ENCODE measurements around the gene PWP1. TPM values are rescaled to one million over a fixed set of nuclear protein-coding genes. Genes with fewer than 3 reads are reported as not detected.

The PWP1 gene
- total and polyA plus RNA-seq, 4 donors = 19.5 to 34.8 (median 30.4) TPM

GRCh38 chr12:107760207-107760808 lies 74.7 kb downstream of the PWP1 start:
- WGBS, 2 donors = 2 to 3% methylated on average over 30 of the region's 30 CpGs
- peak; percentile 19 to 26 (median 23) for DNase-seq
- no peak for ATAC-seq (ENCODE audit: insufficient read depth, low FRiP score)

DNA sequence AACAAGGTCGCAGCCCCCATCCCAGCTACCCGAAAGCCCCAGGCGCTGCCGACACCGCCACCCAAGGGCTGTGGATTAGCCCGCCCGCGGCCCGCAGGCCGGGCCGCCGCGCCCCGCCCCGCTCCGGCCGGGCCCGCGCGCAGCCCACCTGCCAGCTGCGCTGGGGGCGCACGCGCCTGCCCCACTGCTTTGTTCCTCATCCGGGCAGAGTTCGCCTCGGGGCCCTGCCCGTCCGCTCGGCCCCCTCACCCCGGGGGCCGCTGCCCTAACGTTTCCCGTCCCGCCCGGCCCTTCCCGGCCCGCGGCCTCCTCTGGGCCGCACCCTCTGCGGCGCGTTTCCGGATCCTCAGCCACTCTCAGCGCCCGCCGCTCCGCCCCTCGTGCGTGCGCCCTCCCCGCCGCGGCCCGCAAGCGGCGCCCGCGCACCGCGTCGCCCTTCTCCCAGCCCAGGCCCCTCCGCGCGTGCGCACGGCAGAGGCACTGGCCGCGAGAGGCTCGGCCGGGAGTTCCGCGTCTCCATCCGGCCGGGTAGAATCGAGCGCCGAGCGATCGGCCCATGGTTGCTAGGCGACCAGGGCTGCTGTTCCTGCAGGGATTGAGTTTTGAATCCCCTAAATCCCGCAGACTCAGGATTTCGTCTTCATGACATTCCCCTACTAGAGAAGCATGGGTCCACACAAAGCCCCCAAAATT lies 75.4 kb downstream of the PWP1 start, which contains the start of gene PRDM4:
TSS of gene PRDM4 (minus strand) at position 329 of the 693 bp plus-strand sequence. CDS start 622 bp downstream, outside the sequence.
- peak; percentile 96 to 98 (median 97) for DNase-seq
- H3K9ac ChIP-seq (ENCODE audit: insufficient read depth in 1 of 2, low read length in 2 of 2) = peak within 1 kb of the TSS; percentile 75 to 91
- ATAC-seq (ENCODE audit: insufficient read depth, low FRiP score) = peak; percentile 99
- peak within 1 kb of the TSS; percentile 82 to 84 for H3K27ac ChIP-seq (ENCODE audit: low read depth in 1 of 2, low read length in 1 of 2)
- no peaks in the 10 kb centered on the region for H3K9me3 ChIP-seq (ENCODE audit: control insufficient read depth in 4 of 4, insufficient read depth in 3 of 4, low read length in 3 of 4)
- TF ChIP-seq, protein P1, sequence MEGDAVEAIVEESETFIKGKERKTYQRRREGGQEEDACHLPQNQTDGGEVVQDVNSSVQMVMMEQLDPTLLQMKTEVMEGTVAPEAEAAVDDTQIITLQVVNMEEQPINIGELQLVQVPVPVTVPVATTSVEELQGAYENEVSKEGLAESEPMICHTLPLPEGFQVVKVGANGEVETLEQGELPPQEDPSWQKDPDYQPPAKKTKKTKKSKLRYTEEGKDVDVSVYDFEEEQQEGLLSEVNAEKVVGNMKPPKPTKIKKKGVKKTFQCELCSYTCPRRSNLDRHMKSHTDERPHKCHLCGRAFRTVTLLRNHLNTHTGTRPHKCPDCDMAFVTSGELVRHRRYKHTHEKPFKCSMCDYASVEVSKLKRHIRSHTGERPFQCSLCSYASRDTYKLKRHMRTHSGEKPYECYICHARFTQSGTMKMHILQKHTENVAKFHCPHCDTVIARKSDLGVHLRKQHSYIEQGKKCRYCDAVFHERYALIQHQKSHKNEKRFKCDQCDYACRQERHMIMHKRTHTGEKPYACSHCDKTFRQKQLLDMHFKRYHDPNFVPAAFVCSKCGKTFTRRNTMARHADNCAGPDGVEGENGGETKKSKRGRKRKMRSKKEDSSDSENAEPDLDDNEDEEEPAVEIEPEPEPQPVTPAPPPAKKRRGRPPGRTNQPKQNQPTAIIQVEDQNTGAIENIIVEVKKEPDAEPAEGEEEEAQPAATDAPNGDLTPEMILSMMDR (IDR thresholded peaks at IDR 0.05; ENCODE audit: control extremely low read depth, extremely low read depth) = peak; percentile 23
- peaks cover 3 to 23% (median 12%) of the 10 kb centered on the region in 5 donors for H3K4me1 ChIP-seq (ENCODE audit: control insufficient read depth in 5 of 5, insufficient read depth in 5 of 5, low read length in 5 of 5)
- peak within 1 kb of the TSS; percentile 93 for H3K4me3 ChIP-seq
- WGBS, 2 donors = 0 to 1% methylated on average over 64 to 83 of the region's 83 CpGs
- H3K27me3 ChIP-seq (ENCODE audit: control insufficient read depth in 3 of 3, insufficient read depth in 3 of 3, low read length in 2 of 3) = no peaks in the 10 kb centered on the region
- H3K36me3 ChIP-seq (ENCODE audit: control insufficient read depth in 4 of 4, insufficient read depth in 4 of 4, low read length in 4 of 4) = peaks cover 4 to 16% (median 9%) of the 10 kb centered on the region in 4 donors

More at GRCh38 chr12:107760207-107760808, 74.7 kb downstream of the PWP1 start:
- H3K9ac ChIP-seq (ENCODE audit: insufficient read depth in 1 of 2, low read length in 2 of 2) = peak overlapping the region; percentile 70 to 84
- no peaks in the 10 kb centered on the region for H3K9me3 ChIP-seq (ENCODE audit: control insufficient read depth in 4 of 4, insufficient read depth in 3 of 4, low read length in 3 of 4)
- peaks cover 4 to 18% (median 10%) of the 10 kb centered on the region in 4 donors for H3K36me3 ChIP-seq (ENCODE audit: control insufficient read depth in 4 of 4, insufficient read depth in 4 of 4, low read length in 4 of 4)
- H3K4me1 ChIP-seq (ENCODE audit: control insufficient read depth in 5 of 5, insufficient read depth in 5 of 5, low read length in 5 of 5) = peaks cover 3 to 23% (median 12%) of the 10 kb centered on the region in 5 donors
- H3K27ac ChIP-seq (ENCODE audit: low read depth in 1 of 2, low read length in 1 of 2) = peak overlapping the region; percentile 77 to 84
- no peaks in the 10 kb centered on the region for H3K27me3 ChIP-seq (ENCODE audit: control insufficient read depth in 3 of 3, insufficient read depth in 3 of 3, low read length in 2 of 3)
- TF ChIP-seq, protein P1 (IDR thresholded peaks at IDR 0.05; ENCODE audit: control extremely low read depth, extremely low read depth) = no peak
- peak overlapping the region; percentile 93 for H3K4me3 ChIP-seq

- TF ChIP-seq, protein P1 (IDR thresholded peaks at IDR 0.05; ENCODE audit: control extremely low read depth, extremely low read depth) = no peak
- no peaks in the 10 kb centered on the region for H3K9me3 ChIP-seq (ENCODE audit: control insufficient read depth in 4 of 4, insufficient read depth in 3 of 4, low read length in 3 of 4)
- DNase-seq = no peak
- WGBS, 2 donors = 2 to 3% methylated on average over 12 of the region's 12 CpGs
- peaks cover 2 to 11% (median 4%) of the 10 kb centered on the region in 4 donors for H3K36me3 ChIP-seq (ENCODE audit: control insufficient read depth in 4 of 4, insufficient read depth in 4 of 4, low read length in 4 of 4)
- peak overlapping the region; percentile 75 to 91 for H3K9ac ChIP-seq (ENCODE audit: insufficient read depth in 1 of 2, low read length in 2 of 2)
- peak overlapping the region; percentile 27 for H3K4me3 ChIP-seq
- H3K27me3 ChIP-seq (ENCODE audit: control insufficient read depth in 3 of 3, insufficient read depth in 3 of 3, low read length in 2 of 3) = no peaks in the 10 kb centered on the region
- ATAC-seq (ENCODE audit: insufficient read depth, low FRiP score) = peak; percentile 2
- H3K27ac ChIP-seq (ENCODE audit: low read depth in 1 of 2, low read length in 1 of 2) = peak overlapping the region; percentile 36 to 82
- H3K4me1 ChIP-seq (ENCODE audit: control insufficient read depth in 5 of 5, insufficient read depth in 5 of 5, low read length in 5 of 5) = peaks cover 3 to 23% (median 12%) of the 10 kb centered on the region in 5 donors
Observed at GRCh38 chr12:107761502-107761904, 75.9 kb downstream of the PWP1 start.

Other genes starting within 250 kb of the PWP1 start
- gene PRDM4, start 75.3 kb downstream of the PWP1 start, total RNA-seq = 10 to 100 TPM; 23.2 to 33.5 TPM
- gene PRDM4, start 75.3 kb downstream of the PWP1 start, polyA plus RNA-seq = 10 to 100 TPM in 1 of 2 donors, 1 to 10 TPM in 1; 7.3 to 17.8 TPM
- gene ASCL4, start 88.9 kb downstream of the PWP1 start, total RNA-seq = not detected
- not detected for gene ASCL4, start 88.9 kb downstream of the PWP1 start, polyA plus RNA-seq